HK-2 (cell line): ENCODE data around the gene AQP2.
A peak's percentile ranks its signal among the peaks of the same experiment; 100 is the strongest.

Source experiments
- DNase-seq: peaks from one replicate; pipeline ENCODE4 v3.0.0-alpha.2; 2018; ENCODE audit not compliant: unreplicated experiment

Gene AQP2

GRCh38 chr12:49941556-49942511 is 8.7 kb upstream of the AQP2 start:
- no peak for DNase-seq

- no peak for DNase-seq
Measured at GRCh38 chr12:49942512-49942893, 8.0 kb upstream of the AQP2 start.

GRCh38 chr12:49942921-49943624 is 7.5 kb upstream of the AQP2 start:
- no peak for DNase-seq

- DNase-seq, result no peak
Measured at GRCh38 chr12:49943625-49943960, 6.9 kb upstream of the AQP2 start.

GRCh38 chr12:49944046-49944445 is 6.5 kb upstream of the AQP2 start:
- no peak for DNase-seq

GRCh38 chr12:49944718-49945117 is 5.8 kb upstream of the AQP2 start:
- no peak for DNase-seq

GRCh38 chr12:49945394-49946080 is 5.0 kb upstream of the AQP2 start:
- DNase-seq, result peak; percentile 85

- no peak for DNase-seq
Measured at GRCh38 chr12:49946086-49946485, 4.5 kb upstream of the AQP2 start.

- DNase-seq, result no peak
Measured at GRCh38 chr12:49946497-49946896, 4.0 kb upstream of the AQP2 start.

GRCh38 chr12:49947593-49948226 is 2.8 kb upstream of the AQP2 start:
- DNase-seq, result no peak

- no peak for DNase-seq
Measured at GRCh38 chr12:49948866-49949845, 1.4 kb upstream of the AQP2 start.

GRCh38 chr12:49949866-49950265 is 671 bp upstream of the AQP2 start:
- no peak for DNase-seq

- no peak for DNase-seq
Measured at GRCh38 chr12:49951411-49952240, 1.1 kb downstream of the AQP2 start.

- no peak for DNase-seq
Measured at GRCh38 chr12:49952391-49953055, 2.0 kb downstream of the AQP2 start.

GRCh38 chr12:49953151-49953550 is 2.6 kb downstream of the AQP2 start:
- DNase-seq, result no peak

- no peak for DNase-seq
Measured at GRCh38 chr12:49953961-49954846, 3.7 kb downstream of the AQP2 start.

- no peak for DNase-seq
Measured at GRCh38 chr12:49954863-49955830, 4.6 kb downstream of the AQP2 start.
